Left renal cortex interstitium (tissue), 4 donors: ENCODE data around the gene JOSD2. TPM values are rescaled to one million over a fixed set of nuclear protein-coding genes. Genes with fewer than 3 reads are reported as not detected.

Experiments
- DNase-seq, 4 donors: peaks; one replicate each; pipeline ENCODE4 v3.0.0-alpha.2; 2013; ENCODE audit warnings: low read depth in 4 of 4, low spot score in 2 of 4, missing footprints in 1 of 4
- polyA plus RNA-seq, 4 donors: library from polyadenylated mRNA; unstranded; fragments of 120-200 nt; gene quantifications; one replicate each; pipeline ENCODE4 v1.2.1, GENCODE V29; 2013; ENCODE audit not compliant: insufficient read length in 4 of 4

Gene JOSD2
- polyA plus RNA-seq, 4 donors, result 8.9 to 20.2 (median 15.2) TPM

DNA sequence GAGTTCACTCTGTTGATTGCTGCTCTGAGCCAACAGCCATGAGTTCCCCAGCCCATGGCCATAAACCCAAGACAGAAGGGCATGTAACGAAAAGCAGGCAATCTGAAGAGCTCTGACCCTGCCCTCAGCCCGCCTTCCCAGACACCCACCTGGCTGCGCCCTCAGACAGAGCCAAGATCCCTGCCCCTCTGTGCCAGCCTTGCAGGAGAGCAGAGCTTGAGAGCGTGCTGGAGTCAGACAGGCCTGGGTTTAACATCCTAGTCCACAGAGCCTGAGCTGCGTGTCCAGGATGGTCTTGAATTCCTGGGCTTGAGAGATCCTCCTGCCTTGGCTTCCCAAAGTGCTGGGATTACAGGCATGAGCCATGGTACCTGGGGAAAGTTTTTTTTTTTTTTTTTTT, 53.7 kb downstream of the JOSD2 start:
- no peak for DNase-seq

Other genes starting within 250 kb of the JOSD2 start
- 10 to 100 TPM; 25.0 to 82.0 (median 48.5) TPM for gene KCNC3, start 181.8 kb downstream of the JOSD2 start, polyA plus RNA-seq
- gene NAPSA, start 145.6 kb downstream of the JOSD2 start, polyA plus RNA-seq, result 10 to 100 TPM in 2 of 4 donors, 1 to 10 TPM in 2; 9.0 to 11.0 (median 10.0) TPM
- gene NR1H2, start 134.7 kb downstream of the JOSD2 start, polyA plus RNA-seq, result 10 to 100 TPM; 28.9 to 45.4 (median 40.2) TPM
- 10 to 100 TPM; 16.5 to 40.5 (median 33.7) TPM for gene POLD1, start 126.8 kb downstream of the JOSD2 start, polyA plus RNA-seq
- gene SPIB, start 92.3 kb downstream of the JOSD2 start, polyA plus RNA-seq, result 1 to 10 TPM in 2 of 4 donors, under 1 TPM in 2; 0.46 to 1.3 (median 0.90) TPM
- 1 to 10 TPM in 3 of 4 donors, under 1 TPM in 1; 0.86 to 1.9 (median 1.2) TPM for gene MYBPC2, start 78.3 kb downstream of the JOSD2 start, polyA plus RNA-seq
- gene EMC10, start 34.7 kb downstream of the JOSD2 start, polyA plus RNA-seq, result 100 to 1,000 TPM; 109 to 209 (median 150) TPM
- gene GARIN5A, start 34.3 kb downstream of the JOSD2 start, polyA plus RNA-seq, result 10 to 100 TPM in 2 of 4 donors, 1 to 10 TPM in 2; 6.6 to 12.4 (median 9.5) TPM
- gene ASPDH, start 2.7 kb upstream of the JOSD2 start, polyA plus RNA-seq, result 10 to 100 TPM in 2 of 4 donors, 1 to 10 TPM in 2; 7.2 to 13.3 (median 10.6) TPM
- gene LRRC4B, start 57.2 kb upstream of the JOSD2 start, polyA plus RNA-seq, result 10 to 100 TPM; 15.0 to 27.1 (median 22.9) TPM
- 1 to 10 TPM in 1 of 4 donors, under 1 TPM in 3; 0.54 to 1.4 (median 0.73) TPM for gene SYT3, start 128.7 kb upstream of the JOSD2 start, polyA plus RNA-seq
- 1 to 10 TPM; 1.3 to 5.1 (median 3.4) TPM for gene C19orf81, start 138.3 kb upstream of the JOSD2 start, polyA plus RNA-seq
- 1 to 10 TPM; 4.3 to 9.9 (median 6.9) TPM for gene SHANK1, start 208.6 kb upstream of the JOSD2 start, polyA plus RNA-seq
- 10 to 100 TPM; 30.0 to 45.4 (median 35.2) TPM for gene CLEC11A, start 212.2 kb upstream of the JOSD2 start, polyA plus RNA-seq